OCI-LY7 (cell line): Measurements from ENCODE around the gene FAM222A.

Experiments used
- CTCF ChIP-seq: fragments of 200-600 bp; sonication (generic); conservative IDR thresholded peaks from 2 replicates; pipeline ENCODE4 v1.5.1; 2014; ENCODE audit warnings: mild to moderate bottlenecking, antibody characterized with exemption, low read length, moderate library complexity, mixed read lengths
- EZH2phosphoT487 ChIP-seq: fragments of 200-600 bp; sonication (generic); IDR thresholded peaks from 2 replicates; pipeline ENCODE4 v1.6.1; 2018; ENCODE audit warnings: low read depth, borderline replicate concordance, mild to moderate bottlenecking, mixed run types, antibody characterized with exemption, low read length, moderate library complexity, mixed read lengths

GRCh38 chr12:109720152-109720856, 6.7 kb downstream of the FAM222A start:
- no peak for TF ChIP-seq CTCF
- TF ChIP-seq EZH2phosphoT487, result no peak
